ENCODE data around the gene PLA2G3. TPM values are rescaled to one million over a fixed set of nuclear protein-coding genes. Genes with fewer than 3 reads are reported as not detected.

PLA2G3 gene
- total and polyA plus RNA-seq, 2 of the 13 experiments (the other 11 are each of a cell fraction or from before 2014, with no cell fraction given) = 0.12 to 0.42 TPM

DNA sequence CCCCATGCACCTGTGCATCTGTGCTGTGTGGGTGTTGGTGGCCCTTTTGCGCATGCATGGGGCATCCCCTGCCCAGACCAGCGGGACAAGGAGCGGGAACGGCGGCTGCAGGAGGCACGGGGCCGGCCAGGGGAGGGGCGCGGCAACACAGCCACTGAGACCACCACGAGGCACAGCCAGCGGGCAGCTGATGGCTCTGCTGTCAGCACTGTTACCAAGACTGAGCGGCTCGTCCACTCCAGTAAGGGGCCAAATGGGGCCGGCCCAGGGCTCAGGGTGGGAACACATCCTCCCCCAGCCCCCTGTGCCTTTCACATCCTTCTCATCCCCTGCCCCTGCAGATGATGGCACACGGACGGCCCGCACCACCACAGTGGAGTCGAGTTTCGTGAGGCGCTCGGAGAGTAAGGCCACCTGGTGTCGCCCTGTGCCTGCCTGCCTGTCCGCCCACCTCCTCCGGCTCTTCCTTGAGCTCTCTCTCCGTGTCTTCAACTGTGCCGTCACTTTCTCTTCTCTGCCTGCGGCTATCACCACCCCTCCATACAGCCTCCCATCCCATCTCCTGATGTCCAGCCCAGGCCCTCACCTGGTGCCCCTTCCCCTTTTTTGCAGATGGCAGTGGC is 43.5 kb downstream of the PLA2G3 start (continued):
- TF ChIP-seq, protein P1, sequence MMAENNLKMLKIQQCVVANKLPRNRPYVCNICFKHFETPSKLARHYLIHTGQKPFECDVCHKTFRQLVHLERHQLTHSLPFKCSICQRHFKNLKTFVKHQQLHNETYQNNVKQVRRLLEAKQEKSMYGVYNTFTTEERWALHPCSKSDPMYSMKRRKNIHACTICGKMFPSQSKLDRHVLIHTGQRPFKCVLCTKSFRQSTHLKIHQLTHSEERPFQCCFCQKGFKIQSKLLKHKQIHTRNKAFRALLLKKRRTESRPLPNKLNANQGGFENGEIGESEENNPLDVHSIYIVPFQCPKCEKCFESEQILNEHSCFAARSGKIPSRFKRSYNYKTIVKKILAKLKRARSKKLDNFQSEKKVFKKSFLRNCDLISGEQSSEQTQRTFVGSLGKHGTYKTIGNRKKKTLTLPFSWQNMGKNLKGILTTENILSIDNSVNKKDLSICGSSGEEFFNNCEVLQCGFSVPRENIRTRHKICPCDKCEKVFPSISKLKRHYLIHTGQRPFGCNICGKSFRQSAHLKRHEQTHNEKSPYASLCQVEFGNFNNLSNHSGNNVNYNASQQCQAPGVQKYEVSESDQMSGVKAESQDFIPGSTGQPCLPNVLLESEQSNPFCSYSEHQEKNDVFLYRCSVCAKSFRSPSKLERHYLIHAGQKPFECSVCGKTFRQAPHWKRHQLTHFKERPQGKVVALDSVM (CRISPR knock-in tag; IDR thresholded peaks at IDR 0.05) = no peak
- TF ChIP-seq, protein P2, sequence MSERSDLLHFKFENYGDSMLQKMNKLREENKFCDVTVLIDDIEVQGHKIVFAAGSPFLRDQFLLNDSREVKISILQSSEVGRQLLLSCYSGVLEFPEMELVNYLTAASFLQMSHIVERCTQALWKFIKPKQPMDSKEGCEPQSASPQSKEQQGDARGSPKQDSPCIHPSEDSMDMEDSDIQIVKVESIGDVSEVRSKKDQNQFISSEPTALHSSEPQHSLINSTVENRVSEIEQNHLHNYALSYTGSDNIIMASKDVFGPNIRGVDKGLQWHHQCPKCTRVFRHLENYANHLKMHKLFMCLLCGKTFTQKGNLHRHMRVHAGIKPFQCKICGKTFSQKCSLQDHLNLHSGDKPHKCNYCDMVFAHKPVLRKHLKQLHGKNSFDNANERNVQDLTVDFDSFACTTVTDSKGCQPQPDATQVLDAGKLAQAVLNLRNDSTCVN (CRISPR knock-in tag; IDR thresholded peaks at IDR 0.05; ENCODE audit: borderline replicate concordance) = no peak
- TF ChIP-seq YEATS2 (CRISPR knock-in tag; IDR thresholded peaks at IDR 0.05; ENCODE audit: borderline replicate concordance) = no peak
- no peak for TF ChIP-seq GPN1 (CRISPR knock-in tag; IDR thresholded peaks at IDR 0.05; ENCODE audit: borderline replicate concordance)
- TF ChIP-seq, protein P3, sequence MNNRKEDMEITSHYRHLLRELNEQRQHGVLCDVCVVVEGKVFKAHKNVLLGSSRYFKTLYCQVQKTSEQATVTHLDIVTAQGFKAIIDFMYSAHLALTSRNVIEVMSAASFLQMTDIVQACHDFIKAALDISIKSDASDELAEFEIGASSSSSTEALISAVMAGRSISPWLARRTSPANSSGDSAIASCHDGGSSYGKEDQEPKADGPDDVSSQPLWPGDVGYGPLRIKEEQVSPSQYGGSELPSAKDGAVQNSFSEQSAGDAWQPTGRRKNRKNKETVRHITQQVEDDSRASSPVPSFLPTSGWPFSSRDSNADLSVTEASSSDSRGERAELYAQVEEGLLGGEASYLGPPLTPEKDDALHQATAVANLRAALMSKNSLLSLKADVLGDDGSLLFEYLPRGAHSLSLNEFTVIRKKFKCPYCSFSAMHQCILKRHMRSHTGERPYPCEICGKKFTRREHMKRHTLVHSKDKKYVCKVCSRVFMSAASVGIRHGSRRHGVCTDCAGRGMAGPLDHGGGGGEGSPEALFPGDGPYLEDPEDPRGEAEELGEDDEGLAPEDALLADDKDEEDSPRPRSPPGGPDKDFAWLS (CRISPR knock-in tag; IDR thresholded peaks at IDR 0.05; ENCODE audit: borderline replicate concordance) = no peak
- no peak for TF ChIP-seq ZBTB42 (CRISPR knock-in tag; IDR thresholded peaks at IDR 0.05)
